Measurements from ENCODE around the gene CCDC127.
"Not testable (repeated sequence)": the region's sequence is repeated elsewhere in the genome, so short reads cannot be mapped to it uniquely, and the experiment has no call there.

CCDC127 gene

DNA sequence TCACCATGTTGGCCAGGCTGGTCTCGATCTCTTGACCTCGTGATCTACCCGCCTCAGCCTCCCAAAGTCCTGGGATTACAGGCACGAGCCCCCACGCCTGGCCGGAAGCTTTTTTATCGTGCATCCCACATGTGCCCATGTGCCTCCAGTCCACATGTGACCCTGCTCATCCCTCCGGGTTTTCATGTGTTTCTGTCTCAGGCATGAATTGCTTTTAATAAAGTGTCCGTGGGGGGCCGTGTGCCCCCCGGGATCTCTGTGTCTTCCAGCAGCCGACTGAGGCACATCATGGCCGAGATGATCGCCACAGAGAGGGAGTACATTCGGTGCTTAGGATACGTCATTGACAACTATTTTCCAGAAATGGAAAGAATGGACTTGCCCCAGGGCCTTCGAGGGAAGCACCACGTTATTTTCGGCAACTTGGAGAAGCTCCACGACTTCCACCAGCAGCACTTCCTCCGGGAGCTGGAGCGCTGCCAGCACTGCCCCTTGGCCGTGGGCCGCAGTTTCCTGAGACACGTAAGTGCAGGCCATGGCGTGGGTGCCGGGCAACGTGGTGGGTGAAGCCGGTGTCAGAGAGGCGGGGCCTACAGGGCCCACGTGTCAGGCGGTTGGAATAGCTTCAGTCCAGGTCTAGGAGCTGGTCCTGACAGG is 48.8 kb downstream of the CCDC127 start:
- no peak overlapping the region for H3K4me3 ChIP-seq (ENCODE audit: insufficient read length, low read depth)
- H3K36me3 ChIP-seq (ENCODE audit: insufficient read depth, insufficient read length, low read length), result peaks cover 46% of the 10 kb centered on the region
- no peak for DNase-seq (ENCODE audit: low read depth, low spot score)
- H3K4me1 ChIP-seq (ENCODE audit: insufficient read depth, insufficient read length), result peaks cover 5% of the 10 kb centered on the region
- no peak overlapping the region for H3K9ac ChIP-seq (ENCODE audit: insufficient read length, low read depth)
- TF ChIP-seq ZNF274 (IDR thresholded peaks at IDR 0.05; ENCODE audit: low read depth, low read length) (no peak), SUZ12 (IDR thresholded peaks at IDR 0.05; ENCODE audit: extremely low read depth, insufficient read depth, insufficient read length) (no peak), YY1 (IDR thresholded peaks at IDR 0.05; ENCODE audit: insufficient read depth, insufficient read length) (no peak)
- no peaks in the 10 kb centered on the region for H3K27me3 ChIP-seq (ENCODE audit: insufficient read depth, insufficient read length)
- no peaks in the 10 kb centered on the region for H3K9me3 ChIP-seq (ENCODE audit: insufficient read depth, low read length)

DNA sequence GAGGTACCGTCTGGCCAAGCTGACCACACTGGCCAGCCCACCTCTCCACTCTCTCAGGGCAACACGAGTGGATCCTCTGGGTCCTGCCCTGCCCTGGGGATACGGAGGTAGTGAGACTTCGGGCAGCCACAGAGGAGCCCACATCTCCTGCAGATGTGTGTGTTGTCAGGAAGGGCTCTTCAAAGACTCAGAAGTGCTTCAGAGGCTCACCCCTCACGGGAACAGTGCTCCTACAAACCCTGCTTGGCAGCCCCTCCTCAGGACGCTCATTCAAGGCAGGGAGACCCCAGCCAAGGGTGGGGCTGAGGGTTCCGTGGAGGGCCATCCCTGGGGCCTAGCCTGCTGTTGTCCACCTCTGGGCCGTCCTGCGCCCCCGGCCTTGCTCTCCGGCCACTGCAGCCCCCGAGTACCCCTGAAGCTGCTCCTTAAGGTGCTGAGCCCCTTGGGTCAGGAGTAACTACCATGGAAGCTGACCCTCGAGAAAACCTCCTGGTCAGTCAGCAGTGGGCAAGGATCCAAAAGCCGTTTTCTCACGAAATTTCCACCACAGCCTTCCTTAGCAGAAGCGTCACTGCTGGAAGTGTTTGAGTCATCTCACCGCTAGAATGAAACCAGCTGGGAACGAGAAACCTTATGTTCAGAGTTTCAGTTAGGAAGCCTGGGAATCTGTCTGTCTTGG is 49.8 kb downstream of the CCDC127 start:
- Histone ChIP-seq H3K36me3 (ENCODE audit: insufficient read depth, insufficient read length, low read length) (peaks cover 41% of the 10 kb centered on the region), H3K27me3 (ENCODE audit: insufficient read depth, insufficient read length) (no peaks in the 10 kb centered on the region), H3K9ac (ENCODE audit: insufficient read length, low read depth) (no peak overlapping the region), H3K9me3 (ENCODE audit: insufficient read depth, low read length) (no peaks in the 10 kb centered on the region; the same call in 1 of the 2 replicates), H3K4me1 (ENCODE audit: insufficient read depth, insufficient read length) (peaks cover 5% of the 10 kb centered on the region), H3K4me3 (ENCODE audit: insufficient read length, low read depth) (no peak overlapping the region)
- TF ChIP-seq SUZ12 (IDR thresholded peaks at IDR 0.05; ENCODE audit: extremely low read depth, insufficient read depth, insufficient read length), result no peak
- no peak for TF ChIP-seq YY1 (IDR thresholded peaks at IDR 0.05; ENCODE audit: insufficient read depth, insufficient read length)
- TF ChIP-seq ZNF274 (IDR thresholded peaks at IDR 0.05; ENCODE audit: low read depth, low read length), result no peak
- no peak for DNase-seq (ENCODE audit: low read depth, low spot score)

DNA sequence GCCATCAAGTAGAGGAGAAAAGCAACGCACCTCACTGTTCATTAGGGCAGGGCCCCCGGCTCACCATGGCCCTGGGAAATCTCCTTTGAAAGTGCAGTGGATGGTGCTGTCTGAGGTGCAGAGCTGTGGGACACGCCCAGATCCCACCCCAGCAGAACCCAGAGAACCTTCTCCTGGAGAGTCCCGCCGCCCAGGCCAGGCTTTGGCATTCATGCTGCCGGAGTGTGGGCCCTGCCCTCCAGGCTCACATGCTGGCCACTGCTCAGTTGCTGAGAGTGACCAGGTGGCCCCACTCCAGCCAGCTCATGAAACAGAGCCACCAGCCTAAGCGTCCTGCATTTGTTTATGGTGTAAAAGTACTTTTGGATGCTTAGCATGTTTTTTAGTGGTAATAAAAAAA is 50.4 kb downstream of the CCDC127 start:
- Histone ChIP-seq H3K27me3 (ENCODE audit: insufficient read depth, insufficient read length) (no peaks in the 10 kb centered on the region), H3K4me3 (ENCODE audit: insufficient read length, low read depth) (no peak overlapping the region), H3K36me3 (ENCODE audit: insufficient read depth, insufficient read length, low read length) (peaks cover 41% of the 10 kb centered on the region), H3K9me3 (ENCODE audit: insufficient read depth, low read length) (no peaks in the 10 kb centered on the region; the same call in 1 of the 2 replicates), H3K9ac (ENCODE audit: insufficient read length, low read depth) (no peak overlapping the region), H3K4me1 (ENCODE audit: insufficient read depth, insufficient read length) (peaks cover 5% of the 10 kb centered on the region)
- DNase-seq (ENCODE audit: low read depth, low spot score), result no peak
- no peak for TF ChIP-seq SUZ12 (IDR thresholded peaks at IDR 0.05; ENCODE audit: extremely low read depth, insufficient read depth, insufficient read length)
- TF ChIP-seq YY1 (IDR thresholded peaks at IDR 0.05; ENCODE audit: insufficient read depth, insufficient read length), result no peak
- TF ChIP-seq ZNF274 (IDR thresholded peaks at IDR 0.05; ENCODE audit: low read depth, low read length), result no peak

DNA sequence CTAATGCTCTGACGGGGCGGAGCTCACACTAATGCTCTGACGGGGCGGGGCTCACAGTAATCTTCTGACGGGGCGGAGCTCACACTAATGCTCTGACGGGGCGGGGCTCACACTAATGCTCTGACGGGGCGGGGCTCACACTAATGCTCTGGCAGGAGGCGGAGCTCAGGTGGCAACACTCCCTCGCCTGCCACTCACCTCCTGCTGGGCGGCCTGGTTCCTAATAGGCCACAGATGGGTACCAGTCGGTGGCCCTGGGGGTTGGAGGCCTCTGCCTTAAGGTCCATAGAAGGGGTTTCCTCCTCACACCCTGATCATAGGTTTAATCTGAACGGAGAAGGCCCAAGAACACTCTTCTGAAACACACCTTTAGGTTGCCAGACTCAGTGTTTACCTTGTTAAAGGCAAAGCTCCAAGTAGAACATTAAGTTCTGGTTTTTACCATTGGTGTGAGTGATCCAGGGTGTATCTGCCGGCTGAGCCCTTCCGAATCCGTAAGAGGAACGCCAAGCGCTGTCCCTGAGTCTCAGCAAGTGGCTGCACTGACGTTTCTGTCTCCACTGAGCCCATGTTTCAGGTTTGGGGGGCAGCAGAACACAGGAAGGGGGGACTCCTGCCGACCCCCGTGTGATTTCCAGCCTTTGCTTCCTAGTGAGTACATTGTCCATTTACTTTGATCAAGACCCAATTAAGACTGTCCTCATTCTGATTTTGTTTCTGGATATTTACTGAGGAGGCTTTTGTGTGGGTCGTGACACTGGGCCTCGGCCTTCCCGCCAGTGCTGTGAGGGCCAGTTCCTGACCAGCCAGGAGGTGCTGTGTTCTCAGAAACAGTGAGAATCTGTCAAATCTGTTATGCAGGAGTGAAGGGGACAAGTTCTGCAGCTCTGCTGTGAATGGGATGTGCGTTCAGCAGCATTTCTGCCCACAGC is 51.2 kb downstream of the CCDC127 start:
- DNase-seq (ENCODE audit: low read depth, low spot score), result no peak
- no peaks in the 10 kb centered on the region for H3K27me3 ChIP-seq (ENCODE audit: insufficient read depth, insufficient read length)
- no peaks in the 10 kb centered on the region; the same call in 1 of the 2 replicates for H3K9me3 ChIP-seq (ENCODE audit: insufficient read depth, low read length)
- peaks cover 5% of the 10 kb centered on the region for H3K4me1 ChIP-seq (ENCODE audit: insufficient read depth, insufficient read length)
- H3K9ac ChIP-seq (ENCODE audit: insufficient read length, low read depth), result no peak overlapping the region
- peaks cover 41% of the 10 kb centered on the region for H3K36me3 ChIP-seq (ENCODE audit: insufficient read depth, insufficient read length, low read length)
- TF ChIP-seq YY1 (IDR thresholded peaks at IDR 0.05; ENCODE audit: insufficient read depth, insufficient read length) (no peak), ZNF274 (IDR thresholded peaks at IDR 0.05; ENCODE audit: low read depth, low read length) (no peak), SUZ12 (IDR thresholded peaks at IDR 0.05; ENCODE audit: extremely low read depth, insufficient read depth, insufficient read length) (no peak)
- no peak overlapping the region for H3K4me3 ChIP-seq (ENCODE audit: insufficient read length, low read depth)

DNA sequence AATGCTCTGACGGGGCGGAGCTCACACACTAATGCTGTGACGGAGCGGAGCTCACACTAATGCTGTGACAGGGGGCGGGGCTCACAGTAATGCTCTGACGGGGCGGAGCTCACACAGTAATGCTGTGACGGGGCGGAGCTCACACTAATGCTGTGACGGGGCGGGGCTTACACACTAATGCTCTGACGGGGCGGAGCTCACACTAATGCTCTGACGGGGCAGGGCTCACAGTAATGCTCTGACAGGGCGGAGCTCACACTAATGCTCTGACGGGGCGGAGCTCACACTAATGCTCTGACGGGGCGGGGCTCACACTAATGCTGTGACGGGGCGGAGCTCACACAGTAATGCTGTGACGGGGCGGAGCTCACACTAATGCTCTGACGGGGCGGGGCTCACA is 53.2 kb downstream of the CCDC127 start:
- H3K27me3 ChIP-seq (ENCODE audit: insufficient read depth, insufficient read length); DNase-seq (ENCODE audit: low read depth, low spot score); H3K4me1 ChIP-seq (ENCODE audit: insufficient read depth, insufficient read length); H3K4me3 ChIP-seq (ENCODE audit: insufficient read length, low read depth); H3K9ac ChIP-seq (ENCODE audit: insufficient read length, low read depth); H3K9me3 ChIP-seq (ENCODE audit: insufficient read depth, low read length): not testable (repeated sequence)
- peaks cover 42% of the 10 kb centered on the region for H3K36me3 ChIP-seq (ENCODE audit: insufficient read depth, insufficient read length, low read length)

DNA sequence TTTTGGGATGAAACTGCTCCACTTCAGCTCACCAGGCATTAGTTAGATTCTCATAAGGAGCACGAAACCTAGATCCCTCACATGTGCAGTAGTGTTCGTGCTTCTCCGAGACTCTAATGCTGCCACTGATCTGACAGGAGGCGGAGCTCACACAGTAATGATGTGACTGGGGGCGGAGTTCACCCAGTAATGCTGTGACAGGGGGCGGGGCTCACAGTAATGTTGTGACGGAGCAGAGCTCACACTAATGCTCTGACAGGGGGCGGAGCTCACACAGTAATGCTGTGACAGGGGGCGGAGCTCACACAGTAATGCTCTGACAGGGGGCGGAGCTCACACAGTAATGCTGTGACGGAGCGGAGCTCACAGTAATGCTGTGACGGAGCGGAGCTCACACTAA is 53.7 kb downstream of the CCDC127 start:
- Histone ChIP-seq H3K27me3 (ENCODE audit: insufficient read depth, insufficient read length) (no peaks in the 10 kb centered on the region), H3K9ac (ENCODE audit: insufficient read length, low read depth) (no peak overlapping the region), H3K4me3 (ENCODE audit: insufficient read length, low read depth) (no peak overlapping the region), H3K9me3 (ENCODE audit: insufficient read depth, low read length) (no peaks in the 10 kb centered on the region; the same call in 1 of the 2 replicates), H3K36me3 (ENCODE audit: insufficient read depth, insufficient read length, low read length) (peaks cover 41% of the 10 kb centered on the region), H3K4me1 (ENCODE audit: insufficient read depth, insufficient read length) (peaks cover 3% of the 10 kb centered on the region)
- DNase-seq (ENCODE audit: low read depth, low spot score), result no peak
- TF ChIP-seq SUZ12 (IDR thresholded peaks at IDR 0.05; ENCODE audit: extremely low read depth, insufficient read depth, insufficient read length) (no peak), ZNF274 (IDR thresholded peaks at IDR 0.05; ENCODE audit: low read depth, low read length) (no peak), YY1 (IDR thresholded peaks at IDR 0.05; ENCODE audit: insufficient read depth, insufficient read length) (no peak)

DNA sequence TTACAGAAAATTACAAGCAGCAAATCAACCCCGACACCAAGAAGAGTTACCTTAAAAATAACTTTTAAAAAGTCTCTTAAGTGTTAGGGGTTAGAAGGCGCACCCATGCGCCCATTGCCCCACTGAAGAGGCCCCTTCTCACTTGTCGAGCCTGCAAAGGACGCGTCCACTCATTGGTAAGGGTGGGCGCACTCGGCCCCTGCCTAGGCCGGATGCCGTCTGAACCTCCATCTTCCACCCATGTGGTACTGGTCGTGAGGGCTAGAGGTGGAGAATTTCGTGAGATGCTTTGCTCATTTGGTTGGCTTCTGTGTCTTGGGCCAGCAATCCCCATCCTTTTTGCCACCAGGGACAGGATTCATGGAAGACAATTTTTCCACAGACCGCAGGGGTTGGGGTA is 54.1 kb downstream of the CCDC127 start:
- no peak for DNase-seq (ENCODE audit: low read depth, low spot score)
- H3K4me3 ChIP-seq (ENCODE audit: insufficient read length, low read depth), result no peak overlapping the region
- peaks cover 44% of the 10 kb centered on the region for H3K36me3 ChIP-seq (ENCODE audit: insufficient read depth, insufficient read length, low read length)
- H3K9me3 ChIP-seq (ENCODE audit: insufficient read depth, low read length), result no peaks in the 10 kb centered on the region; the same call in 1 of the 2 replicates
- H3K27me3 ChIP-seq (ENCODE audit: insufficient read depth, insufficient read length), result no peaks in the 10 kb centered on the region
- peaks cover 3% of the 10 kb centered on the region for H3K4me1 ChIP-seq (ENCODE audit: insufficient read depth, insufficient read length)
- H3K9ac ChIP-seq (ENCODE audit: insufficient read length, low read depth), result no peak overlapping the region
- TF ChIP-seq YY1 (IDR thresholded peaks at IDR 0.05; ENCODE audit: insufficient read depth, insufficient read length) (no peak), ZNF274 (IDR thresholded peaks at IDR 0.05; ENCODE audit: low read depth, low read length) (no peak), SUZ12 (IDR thresholded peaks at IDR 0.05; ENCODE audit: extremely low read depth, insufficient read depth, insufficient read length) (no peak)
